NCI-H1694 (cell line): ENCODE measurements around the gene MCF2L.
"Not testable (repeated sequence)": the region's sequence is repeated elsewhere in the genome, so short reads cannot be mapped to it uniquely, and the experiment has no call there.

Source experiments
- DNase-seq: peaks from one replicate; lab custom pipeline; 2025; lab: John Stamatoyannopoulos, UW

MCF2L gene

GRCh38 chr13:113016526-113017295 lies 47.7 kb downstream of the MCF2L start:
- DNase-seq: no peak

- no peak for DNase-seq
These were observed 48.6 kb downstream of the MCF2L start for GRCh38 chr13:113017506-113018215.

DNA sequence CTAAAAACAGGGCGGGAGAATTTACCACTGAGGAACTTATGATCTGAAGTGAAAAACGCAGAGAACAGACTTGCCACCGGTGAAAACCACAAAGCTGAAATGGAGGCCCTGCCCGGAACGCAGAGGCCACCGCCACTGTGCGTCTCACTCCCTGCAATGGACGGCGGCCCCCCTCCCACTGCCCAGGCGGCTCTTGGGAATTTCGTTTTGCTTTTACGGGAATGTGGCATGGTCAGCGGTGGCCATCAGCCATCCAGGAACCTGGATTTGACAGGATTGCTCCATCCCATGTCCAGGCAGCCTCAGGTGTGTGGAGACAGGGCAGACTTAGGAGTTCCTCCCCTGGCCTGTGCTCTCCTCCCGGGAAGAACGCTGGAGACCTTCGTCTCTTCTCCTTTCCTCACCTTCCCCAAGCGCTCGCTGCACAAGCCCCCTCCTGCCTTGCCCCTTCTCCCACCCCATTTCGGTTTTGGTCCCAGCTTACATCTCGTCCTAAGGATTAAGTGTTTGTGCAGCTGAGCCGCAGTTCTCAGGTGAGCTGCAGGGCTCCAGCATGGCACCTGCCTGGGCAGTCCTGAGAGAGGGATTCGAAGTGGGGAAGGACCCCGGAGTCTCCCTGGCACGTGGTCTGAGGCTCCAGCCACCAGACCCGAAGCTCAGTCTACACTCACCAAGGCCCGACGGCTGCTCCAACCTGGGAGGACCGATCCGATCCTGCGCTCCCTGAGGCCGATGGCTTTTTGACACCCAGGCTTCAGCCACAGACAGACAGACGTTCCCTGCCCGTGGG lies 49.9 kb downstream of the MCF2L start:
- no peak for DNase-seq

GRCh38 chr13:113020323-113021080 lies 51.5 kb downstream of the MCF2L start:
- no peak for DNase-seq

GRCh38 chr13:113021391-113021790 lies 52.4 kb downstream of the MCF2L start:
- DNase-seq: no peak

- DNase-seq: no peak
These were observed 52.8 kb downstream of the MCF2L start for GRCh38 chr13:113021811-113022210.

DNA sequence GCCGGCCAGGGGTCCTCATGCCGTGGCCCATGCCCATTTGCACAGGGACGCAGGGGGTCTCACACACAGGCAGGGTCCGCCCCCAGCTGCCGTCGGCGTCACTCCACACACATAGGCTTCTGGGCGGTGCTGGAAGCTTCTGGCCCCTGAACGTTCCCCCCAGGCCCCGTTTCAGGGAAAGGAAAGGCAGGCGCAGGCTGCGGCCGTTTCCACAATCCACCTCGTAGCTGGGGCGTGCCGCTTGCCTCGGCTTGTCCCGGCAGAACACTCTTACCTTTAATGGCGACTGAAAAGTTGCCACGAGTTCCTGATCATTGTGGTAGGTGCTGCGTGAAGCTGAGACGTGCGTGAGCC lies 53.4 kb downstream of the MCF2L start:
- no peak for DNase-seq

DNA sequence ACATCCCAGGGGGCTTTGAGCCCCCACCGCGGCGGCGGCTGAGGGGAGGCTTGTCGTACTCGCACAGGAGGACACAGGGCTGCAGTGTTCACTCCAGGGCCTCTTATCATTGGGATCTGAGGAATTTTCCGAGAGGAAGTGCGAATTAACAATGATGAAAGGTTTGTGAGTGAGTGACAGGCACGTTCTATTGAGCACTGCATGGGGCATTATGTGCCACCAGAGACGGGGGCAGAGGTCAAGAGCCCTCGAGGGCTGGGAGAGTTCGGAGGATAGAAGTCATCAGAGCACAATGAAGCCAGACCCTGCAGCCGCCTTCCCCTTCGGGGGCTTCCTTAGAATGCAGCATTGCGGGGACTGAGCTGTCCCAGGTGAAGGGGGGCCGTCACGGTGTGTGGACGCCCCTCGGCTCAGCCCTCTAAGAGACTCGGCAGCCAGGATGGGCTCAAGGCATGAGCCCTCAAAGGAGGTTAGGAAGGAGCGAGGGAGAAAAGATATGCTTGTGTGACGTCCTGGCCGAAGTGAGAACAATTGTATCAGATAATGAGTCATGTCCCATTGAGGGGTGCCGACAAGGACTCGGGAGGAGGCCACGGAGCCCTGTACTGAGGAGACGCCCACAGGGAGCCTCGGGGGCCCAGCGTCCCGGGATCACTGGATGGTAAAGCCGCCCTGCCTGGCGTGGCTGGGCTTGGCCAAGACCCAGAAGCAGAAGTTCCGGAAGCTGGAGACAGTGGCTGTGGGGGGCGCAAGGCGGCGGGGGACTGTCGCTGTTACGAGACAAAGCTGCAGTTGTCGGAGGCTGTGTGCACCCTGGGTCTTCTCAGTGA lies 53.9 kb downstream of the MCF2L start:
- no peak for DNase-seq

DNA sequence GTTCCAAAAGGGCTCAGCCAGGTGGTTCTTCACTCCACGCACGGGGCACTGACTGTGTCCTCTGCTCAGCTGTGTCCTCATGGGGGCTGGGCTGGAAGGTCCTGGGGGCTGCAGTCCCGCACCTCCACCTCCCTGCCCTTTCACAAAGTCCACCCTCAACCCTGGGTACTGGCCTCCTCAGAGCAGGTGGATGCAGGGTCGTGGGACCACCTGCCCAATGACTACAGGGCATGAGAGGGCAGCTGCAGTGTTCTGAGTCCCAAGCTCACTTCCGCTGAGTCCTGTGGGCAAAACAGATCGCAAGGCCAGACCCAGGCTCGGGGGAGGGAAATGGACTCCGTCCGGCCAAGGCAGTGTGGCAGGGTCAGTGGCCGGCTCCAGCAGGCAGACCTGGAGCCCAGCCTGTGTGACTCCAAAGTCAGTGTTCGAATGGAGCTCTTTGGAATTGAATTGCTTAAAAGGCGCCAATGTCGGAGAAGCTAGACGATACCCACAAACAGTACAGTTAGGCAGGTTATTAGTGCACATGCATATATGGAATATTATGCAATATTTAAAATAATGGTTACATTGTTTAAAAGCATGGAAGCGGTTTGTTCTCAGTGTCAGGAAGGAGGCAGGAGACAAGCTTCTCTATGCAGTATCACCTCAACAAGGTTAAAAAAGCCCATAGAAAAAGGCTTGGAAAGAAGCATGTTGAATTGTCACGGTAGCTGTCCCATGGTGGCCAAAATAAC lies 54.8 kb downstream of the MCF2L start:
- DNase-seq: no peak

GRCh38 chr13:113024466-113024865 lies 55.5 kb downstream of the MCF2L start:
- DNase-seq: no peak

DNA sequence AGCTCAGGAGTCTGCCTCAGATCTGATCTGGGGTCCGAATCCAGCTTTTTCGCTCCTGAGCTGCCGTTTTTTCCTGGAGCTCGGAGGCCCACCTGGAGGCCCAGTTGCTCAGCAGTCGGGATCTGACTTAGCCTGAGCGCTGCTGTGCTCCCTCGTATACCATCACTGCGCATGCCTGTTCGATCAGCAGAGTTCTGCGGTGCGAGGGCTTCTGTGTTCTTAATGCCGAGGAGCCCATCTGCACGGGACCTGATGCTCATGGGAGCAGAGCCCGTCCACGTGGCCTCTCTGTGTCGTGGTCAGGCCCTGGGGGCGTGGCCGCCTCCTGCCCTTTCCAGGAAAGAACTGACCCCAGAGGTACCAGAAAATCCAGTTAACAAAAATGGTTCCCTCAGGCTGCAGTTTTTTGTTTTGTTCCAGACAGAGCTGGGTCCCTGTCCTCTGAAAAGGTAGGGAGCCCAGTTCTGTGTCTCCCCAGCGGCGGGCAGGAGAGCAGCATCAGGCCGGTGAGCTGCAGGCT lies 57.4 kb downstream of the MCF2L start:
- no peak for DNase-seq

DNA sequence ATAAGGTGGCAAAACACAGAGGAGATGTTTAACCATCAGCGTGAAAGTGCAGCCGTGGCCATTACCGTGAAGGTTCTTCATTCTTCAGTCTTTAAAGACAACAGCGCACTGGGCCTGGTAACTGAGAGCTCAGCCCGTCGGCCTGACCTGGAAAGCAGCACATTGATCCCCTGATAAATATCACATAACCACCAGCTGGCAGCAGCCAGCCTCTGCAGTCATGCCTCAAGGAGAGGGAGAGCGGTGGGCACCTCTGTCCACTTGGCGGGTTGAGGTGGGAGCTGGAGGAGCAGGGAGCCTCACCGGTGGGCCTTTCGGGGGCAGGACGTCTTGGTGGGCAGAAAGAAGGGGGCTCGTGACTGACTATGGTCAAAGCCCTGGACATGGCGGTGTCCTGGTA lies 58.1 kb downstream of the MCF2L start:
- DNase-seq: no peak

DNA sequence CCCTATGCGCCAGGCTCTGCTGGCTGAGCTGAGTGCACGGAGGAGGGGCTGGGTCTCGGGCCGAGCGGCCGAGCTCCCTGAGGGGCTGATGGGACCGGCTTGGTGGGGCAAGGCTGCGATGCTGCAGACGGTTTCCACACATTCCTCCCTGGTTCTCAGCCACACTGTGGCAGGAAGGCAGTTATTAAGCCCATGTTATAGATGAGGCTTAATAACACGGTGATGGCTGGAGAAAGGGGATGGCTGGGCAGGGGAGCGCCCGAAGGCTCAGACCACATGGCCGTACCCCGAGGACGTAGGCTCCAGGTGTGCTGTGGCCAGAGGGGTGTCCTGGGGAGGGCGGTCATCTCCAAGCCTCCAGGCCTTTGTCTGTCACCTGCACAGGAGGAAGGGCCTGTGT lies 58.6 kb downstream of the MCF2L start:
- no peak for DNase-seq

DNA sequence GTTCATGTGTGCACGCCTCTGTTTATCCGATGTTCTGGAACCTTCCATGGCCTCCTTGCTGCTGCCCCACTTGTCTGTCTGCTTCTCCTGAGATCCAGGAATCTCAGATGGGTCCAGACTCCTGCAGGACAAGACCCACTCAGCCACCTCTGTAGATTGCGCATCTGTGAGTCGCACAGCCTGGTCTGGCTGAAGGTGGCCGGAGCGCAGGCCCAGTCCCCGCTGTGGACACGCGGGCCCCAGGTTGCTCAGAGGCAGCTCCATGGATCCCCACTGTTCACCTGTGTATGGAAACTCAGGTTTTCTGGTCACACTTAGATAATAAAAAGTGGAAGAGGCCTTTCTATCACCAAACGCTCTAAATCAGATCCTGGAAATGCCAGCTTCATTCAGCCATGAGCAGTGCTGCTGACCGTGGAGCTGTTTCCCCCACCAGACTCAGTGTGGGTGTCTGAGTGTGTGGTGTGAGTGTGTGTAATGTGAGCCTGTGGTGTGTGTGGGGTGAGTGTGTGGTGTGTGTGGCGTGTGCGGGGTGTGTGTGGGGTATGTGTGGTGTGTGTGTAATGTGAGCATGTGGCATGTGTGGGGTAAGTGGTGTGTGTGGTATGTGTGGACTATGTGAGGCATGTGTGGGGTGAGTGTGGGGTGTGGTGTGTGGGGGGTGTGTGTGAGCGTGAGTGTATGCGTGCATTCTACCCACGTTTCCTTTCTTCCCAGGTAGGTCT lies 59.5 kb downstream of the MCF2L start:
- no peak for DNase-seq

DNA sequence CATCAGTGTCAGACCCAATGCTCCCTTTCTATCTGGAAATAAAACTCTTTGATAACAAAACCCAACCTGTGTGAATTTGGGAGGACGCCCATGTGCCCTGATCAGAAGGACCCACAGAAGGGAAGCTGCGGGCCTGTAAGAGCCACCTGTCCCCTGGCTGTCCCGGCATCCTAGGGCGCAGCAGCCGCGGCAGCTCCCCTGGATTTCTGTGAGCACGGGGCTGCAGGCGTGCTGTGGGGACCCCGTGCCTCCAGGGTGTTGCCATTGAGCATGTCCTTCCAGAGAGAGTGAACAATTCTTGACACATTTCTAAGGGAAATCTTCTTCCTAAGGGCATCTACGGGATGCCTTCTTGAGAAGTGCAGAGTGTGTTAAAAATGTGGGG lies 60.0 kb downstream of the MCF2L start:
- DNase-seq: no peak

DNA sequence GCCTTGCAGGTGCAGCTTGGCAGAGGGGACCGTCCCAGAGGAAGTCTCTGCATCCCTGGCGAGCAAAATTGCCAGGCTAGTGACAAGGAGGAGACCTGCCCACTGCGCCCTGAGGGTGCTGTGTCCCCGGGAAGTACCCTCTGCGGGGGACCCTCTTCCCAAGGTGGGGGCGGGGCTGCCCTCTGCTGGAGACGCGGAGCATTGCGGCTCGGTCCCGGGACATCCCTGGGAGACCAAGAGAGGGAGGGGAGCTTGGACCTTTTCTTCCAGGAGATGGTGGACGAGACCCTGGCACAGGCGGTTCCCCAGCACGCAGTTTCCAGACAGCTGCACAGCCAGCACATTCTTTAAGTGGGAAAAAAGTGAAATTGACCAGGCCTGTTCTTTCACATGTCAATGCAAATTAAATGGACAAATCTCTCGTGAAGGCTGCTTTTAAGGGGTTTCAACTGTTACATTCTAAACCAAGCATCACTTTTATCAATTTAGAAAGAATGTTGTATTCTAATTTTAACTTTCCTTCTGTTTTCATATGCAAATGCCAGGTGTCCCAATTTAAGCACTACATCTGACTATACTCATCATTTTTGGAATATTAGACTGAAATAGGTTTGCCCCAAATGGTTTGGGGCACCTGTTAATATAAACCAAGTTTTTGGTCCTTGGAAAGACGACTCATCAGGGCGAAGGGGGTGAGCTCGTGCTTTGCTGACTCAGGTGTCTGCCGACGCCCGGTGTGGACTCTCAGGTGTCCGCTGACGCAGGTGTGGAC lies 60.7 kb downstream of the MCF2L start:
- no peak for DNase-seq

- DNase-seq: not testable (repeated sequence)
These were observed 61.2 kb downstream of the MCF2L start for GRCh38 chr13:113030259-113030640.

DNA sequence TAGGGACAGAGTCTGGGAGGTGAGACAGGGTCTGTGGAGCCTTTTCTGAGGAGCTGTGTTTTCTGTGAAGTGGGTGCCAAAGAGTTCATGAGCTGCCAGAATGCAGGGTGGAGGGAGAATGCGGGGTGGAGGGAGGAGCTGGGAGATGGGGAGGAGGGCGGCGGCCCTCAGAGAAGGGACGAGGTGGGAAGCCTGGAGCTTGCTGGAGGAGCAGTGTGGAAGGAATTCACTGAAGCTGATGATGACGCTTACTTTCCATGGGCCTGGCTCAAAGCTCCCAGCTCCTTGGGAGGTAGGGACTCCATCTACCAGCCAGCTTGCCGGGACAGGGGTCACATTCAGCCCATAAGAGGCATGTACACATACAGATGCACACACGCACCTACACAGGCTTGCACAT lies 62.5 kb downstream of the MCF2L start:
- no peak for DNase-seq

- no peak for DNase-seq
These were observed 63.3 kb downstream of the MCF2L start for GRCh38 chr13:113032291-113032690.
